ENCODE data around the gene IGFBP5. TPM values are rescaled to one million over a fixed set of nuclear protein-coding genes. Genes with fewer than 3 reads are reported as not detected.
A peak's percentile ranks its signal among the peaks of the same experiment; 100 is the strongest.

IGFBP5 gene
- total RNA-seq, 1 donor from 2014 or later, result 1,383 TPM

GRCh38 chr2:216664593-216665034, 30.7 kb downstream of the IGFBP5 start:
- no peaks in the 10 kb centered on the region for H3K9me3 Mint-ChIP-seq (ENCODE audit: unreplicated experiment)
- no peak for DNase-seq (ENCODE audit: extremely low spot score, unreplicated experiment)
- peaks cover 37% of the 10 kb centered on the region for H3K4me1 Mint-ChIP-seq (ENCODE audit: unreplicated experiment)
- TF ChIP-seq CTCF (IDR thresholded peaks at IDR 0.05), result no peak
- H3K27ac Mint-ChIP-seq (ENCODE audit: unreplicated experiment), result peak overlapping the region; percentile 76
- H3K27me3 Mint-ChIP-seq (ENCODE audit: unreplicated experiment), result no peaks in the 10 kb centered on the region
- H3K36me3 Mint-ChIP-seq (ENCODE audit: unreplicated experiment), result peaks cover 62% of the 10 kb centered on the region
- no peak overlapping the region for H3K4me3 Mint-ChIP-seq (ENCODE audit: unreplicated experiment)

DNA sequence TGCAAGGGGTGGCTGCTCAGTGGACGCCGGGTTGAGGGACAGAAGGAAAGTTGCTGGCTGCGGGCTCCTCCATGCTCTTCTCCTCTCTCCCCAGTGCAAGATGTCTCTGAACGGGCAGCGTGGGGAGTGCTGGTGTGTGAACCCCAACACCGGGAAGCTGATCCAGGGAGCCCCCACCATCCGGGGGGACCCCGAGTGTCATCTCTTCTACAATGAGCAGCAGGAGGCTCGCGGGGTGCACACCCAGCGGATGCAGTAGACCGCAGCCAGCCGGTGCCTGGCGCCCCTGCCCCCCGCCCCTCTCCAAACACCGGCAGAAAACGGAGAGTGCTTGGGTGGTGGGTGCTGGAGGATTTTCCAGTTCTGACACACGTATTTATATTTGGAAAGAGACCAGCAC, 31.5 kb downstream of the IGFBP5 start:
- no peak for TF ChIP-seq CTCF (IDR thresholded peaks at IDR 0.05)
- no peaks in the 10 kb centered on the region for H3K27me3 Mint-ChIP-seq (ENCODE audit: unreplicated experiment)

GRCh38 chr2:216663106-216663505, 32.2 kb downstream of the IGFBP5 start:
- Mint-ChIP-seq H3K27ac (ENCODE audit: unreplicated experiment) (no peak overlapping the region), H3K4me3 (ENCODE audit: unreplicated experiment) (no peak overlapping the region), H3K4me1 (ENCODE audit: unreplicated experiment) (peaks cover 51% of the 10 kb centered on the region), H3K36me3 (ENCODE audit: unreplicated experiment) (peaks cover 72% of the 10 kb centered on the region), H3K9me3 (ENCODE audit: unreplicated experiment) (no peaks in the 10 kb centered on the region), H3K27me3 (ENCODE audit: unreplicated experiment) (no peaks in the 10 kb centered on the region)
- DNase-seq (ENCODE audit: extremely low spot score, unreplicated experiment), result no peak
- no peak for TF ChIP-seq CTCF (IDR thresholded peaks at IDR 0.05)

More for the DNA sequence above, 31.5 kb downstream of the IGFBP5 start:
- Mint-ChIP-seq H3K27ac (ENCODE audit: unreplicated experiment) (peak overlapping the region; percentile 76), H3K4me1 (ENCODE audit: unreplicated experiment) (peaks cover 44% of the 10 kb centered on the region), H3K9me3 (ENCODE audit: unreplicated experiment) (no peaks in the 10 kb centered on the region), H3K4me3 (ENCODE audit: unreplicated experiment) (no peak overlapping the region), H3K36me3 (ENCODE audit: unreplicated experiment) (peaks cover 69% of the 10 kb centered on the region)
- DNase-seq (ENCODE audit: extremely low spot score, unreplicated experiment), result no peak

DNA sequence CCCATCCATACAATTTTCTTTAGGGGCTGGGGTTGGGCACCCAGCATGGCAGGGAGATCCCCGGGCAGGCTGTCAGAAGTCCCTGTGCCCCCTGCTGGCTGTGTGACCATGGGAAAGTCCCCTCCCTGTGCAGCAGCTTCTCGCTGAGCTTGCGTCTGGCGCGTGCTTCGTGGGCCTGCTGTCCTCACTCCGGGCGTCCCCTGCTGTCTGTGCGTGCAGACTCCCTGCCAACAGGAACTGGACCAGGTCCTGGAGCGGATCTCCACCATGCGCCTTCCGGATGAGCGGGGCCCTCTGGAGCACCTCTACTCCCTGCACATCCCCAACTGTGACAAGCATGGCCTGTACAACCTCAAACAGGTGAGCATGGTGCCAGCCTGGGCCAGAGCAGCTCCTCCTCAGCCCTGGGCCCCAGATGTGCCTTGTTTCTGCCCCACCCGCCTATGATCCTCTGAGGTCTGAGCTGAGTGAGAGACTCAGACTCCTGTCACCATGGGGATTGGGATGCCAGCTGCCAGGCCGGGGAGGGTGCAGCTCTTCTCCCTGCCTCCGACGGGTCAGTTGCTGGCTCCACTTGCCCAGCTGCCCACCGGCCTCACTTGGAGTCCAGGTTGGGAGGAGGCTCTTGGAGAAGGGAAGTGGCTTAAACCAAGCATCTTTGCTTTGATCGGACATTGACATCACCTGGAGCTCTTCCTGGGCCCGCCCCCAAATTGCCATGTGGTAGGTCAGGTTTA, 33.5 kb downstream of the IGFBP5 start:
- DNase-seq (ENCODE audit: extremely low spot score, unreplicated experiment), result no peak
- no peak for TF ChIP-seq CTCF (IDR thresholded peaks at IDR 0.05)
- Mint-ChIP-seq H3K27ac (ENCODE audit: unreplicated experiment) (peak overlapping the region; percentile 95), H3K27me3 (ENCODE audit: unreplicated experiment) (no peaks in the 10 kb centered on the region), H3K4me1 (ENCODE audit: unreplicated experiment) (peaks cover 64% of the 10 kb centered on the region), H3K36me3 (ENCODE audit: unreplicated experiment) (peaks cover 72% of the 10 kb centered on the region), H3K4me3 (ENCODE audit: unreplicated experiment) (no peak overlapping the region), H3K9me3 (ENCODE audit: unreplicated experiment) (no peaks in the 10 kb centered on the region)

DNA sequence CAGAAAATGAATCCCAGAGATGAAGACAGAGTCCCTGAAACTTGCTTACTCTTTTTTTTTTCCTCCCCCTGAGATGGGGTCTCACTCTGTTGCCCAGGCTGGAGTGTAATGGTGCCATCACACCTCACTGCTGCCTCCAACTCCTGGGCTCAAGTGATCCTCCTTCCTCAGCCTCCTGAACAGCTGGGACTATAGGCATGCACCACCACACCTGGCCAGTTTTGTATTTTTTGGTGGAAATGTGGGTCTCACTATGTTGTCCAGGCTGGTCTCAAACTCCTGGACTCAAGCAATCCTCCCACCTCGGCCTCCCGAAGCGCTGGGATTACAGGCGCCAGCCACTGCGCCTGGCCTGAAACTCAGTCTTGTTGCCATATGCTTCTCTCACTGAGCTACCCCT, 34.3 kb downstream of the IGFBP5 start:
- peaks cover 70% of the 10 kb centered on the region for H3K36me3 Mint-ChIP-seq (ENCODE audit: unreplicated experiment)
- H3K27ac Mint-ChIP-seq (ENCODE audit: unreplicated experiment), result peak overlapping the region; percentile 95
- no peak for DNase-seq (ENCODE audit: extremely low spot score, unreplicated experiment)
- H3K4me1 Mint-ChIP-seq (ENCODE audit: unreplicated experiment), result peaks cover 67% of the 10 kb centered on the region
- H3K4me3 Mint-ChIP-seq (ENCODE audit: unreplicated experiment), result no peak overlapping the region
- no peaks in the 10 kb centered on the region for H3K9me3 Mint-ChIP-seq (ENCODE audit: unreplicated experiment)
- no peak for TF ChIP-seq CTCF (IDR thresholded peaks at IDR 0.05)
- H3K27me3 Mint-ChIP-seq (ENCODE audit: unreplicated experiment), result no peaks in the 10 kb centered on the region

All from osteocyte (in vitro differentiated cells).